Inflammatory macrophage (primary cell): ENCODE data around the gene SYDE2.
"Not testable (repeated sequence)": the region's sequence is repeated elsewhere in the genome, so short reads cannot be mapped to it uniquely, and the experiment has no call there.

Source experiments
- DNase-seq, 2 donors: peaks; one replicate each; pipeline ENCODE4 v3.0.0-alpha.2; 2020 to 2022
- total RNA-seq, 18 experiments: gene quantifications; one replicate each; lab custom pipeline; 2026; ENCODE audit warnings: mixed read lengths in 6 of 18, inconsistent platforms in 2 of 18; lab: John Stamatoyannopoulos, UW

The SYDE2 gene
- 0.09 to 1.4 (median 0.50) reads per million in 18 experiments for total RNA-seq

GRCh38 chr1:85200463-85201339 is at the start of gene SYDE2:
TSS of gene SYDE2 (minus strand) at chr1:85201016. CDS start at chr1:85200996, 20 bp downstream.
- DNase-seq, result peak; percentile 7 to 20

GRCh38 chr1:85249042-85249441 is 48.2 kb upstream of the SYDE2 start:
- not testable (repeated sequence) for DNase-seq

GRCh38 chr1:85245891-85246290 is 45.1 kb upstream of the SYDE2 start:
- DNase-seq, result no peak

DNA sequence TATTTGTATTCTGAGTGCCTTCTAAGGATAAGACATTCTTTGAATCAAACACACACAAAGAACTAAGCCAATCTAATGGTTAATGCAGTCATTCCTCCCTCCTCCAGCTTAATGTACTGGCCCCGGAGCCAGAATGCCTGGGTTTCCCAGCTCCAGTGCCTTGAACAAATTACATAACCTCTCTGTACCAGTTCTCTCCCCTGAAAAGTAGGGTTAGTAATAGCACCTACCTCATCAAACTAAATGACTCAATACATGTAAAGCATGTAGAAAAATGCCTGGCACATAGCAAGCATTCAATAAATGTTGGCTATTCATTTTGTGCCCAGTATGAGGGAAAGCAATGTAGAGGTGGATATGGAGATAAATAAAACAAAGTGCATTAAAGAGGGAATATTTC is 44.6 kb upstream of the SYDE2 start:
- no peak for DNase-seq

- DNase-seq, result no peak
These were observed 43.6 kb upstream of the SYDE2 start for GRCh38 chr1:85244271-85245061.

DNA sequence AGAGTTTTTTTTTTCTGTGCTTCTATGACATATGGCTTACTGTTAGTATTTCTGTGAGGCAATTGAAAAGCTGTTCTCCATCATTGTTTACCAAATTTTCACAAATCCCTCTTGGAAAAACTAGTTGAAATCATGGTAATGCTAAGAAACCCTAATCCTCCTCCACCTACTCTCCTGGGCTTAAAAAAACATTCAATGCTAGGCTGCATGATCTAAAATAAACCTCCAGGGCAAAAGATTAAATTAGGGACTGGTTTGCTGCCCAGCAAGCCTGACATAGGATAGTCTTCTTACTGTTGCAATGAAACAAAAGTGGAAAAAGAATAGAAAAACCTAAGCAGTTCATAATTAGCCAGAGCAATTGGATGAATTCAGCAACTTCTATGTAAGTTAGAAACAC is 42.6 kb upstream of the SYDE2 start:
- DNase-seq, result no peak

DNA sequence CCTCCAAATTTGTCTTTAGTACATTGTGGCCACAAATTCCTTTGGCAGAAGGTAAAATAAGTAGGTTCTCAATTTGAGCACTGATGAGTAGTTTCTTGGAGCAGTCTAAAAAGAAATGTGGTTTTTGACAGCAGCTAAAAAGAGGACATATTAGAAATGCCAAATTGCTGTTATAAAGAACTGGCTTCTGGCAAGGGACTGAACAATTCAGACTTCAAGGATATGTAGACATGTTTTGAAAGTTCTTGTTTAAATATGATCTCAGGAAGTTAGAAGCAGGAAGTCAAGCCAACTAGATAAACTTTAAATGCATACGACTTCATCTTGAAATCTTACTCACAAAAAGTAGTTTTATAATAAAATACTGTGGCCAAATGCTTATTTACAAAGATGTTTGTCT is 39.8 kb upstream of the SYDE2 start:
- DNase-seq, result no peak

DNA sequence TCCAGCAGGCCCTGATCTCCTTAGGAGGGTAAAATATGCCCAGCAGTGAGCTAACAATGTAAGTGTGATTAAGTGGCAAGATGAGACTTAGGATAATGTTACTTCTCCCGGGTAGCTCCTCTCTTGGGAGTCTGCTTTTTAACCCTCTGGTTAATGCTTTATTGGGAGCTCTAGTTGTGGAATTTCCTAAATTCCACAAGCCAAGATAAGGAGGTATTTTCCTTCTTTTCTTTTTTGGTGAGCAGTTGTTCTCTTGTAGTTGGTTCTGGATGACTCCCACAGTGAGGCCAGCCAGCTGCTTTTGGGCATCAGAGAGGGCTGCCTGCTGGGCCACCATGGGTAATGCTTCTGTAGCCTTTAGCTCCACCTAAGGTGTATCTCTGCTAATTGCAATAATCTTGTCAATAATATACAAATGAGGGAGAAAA is 39.4 kb upstream of the SYDE2 start:
- DNase-seq, result no peak

GRCh38 chr1:85237613-85238012 is 36.8 kb upstream of the SYDE2 start:
- DNase-seq, result no peak

DNA sequence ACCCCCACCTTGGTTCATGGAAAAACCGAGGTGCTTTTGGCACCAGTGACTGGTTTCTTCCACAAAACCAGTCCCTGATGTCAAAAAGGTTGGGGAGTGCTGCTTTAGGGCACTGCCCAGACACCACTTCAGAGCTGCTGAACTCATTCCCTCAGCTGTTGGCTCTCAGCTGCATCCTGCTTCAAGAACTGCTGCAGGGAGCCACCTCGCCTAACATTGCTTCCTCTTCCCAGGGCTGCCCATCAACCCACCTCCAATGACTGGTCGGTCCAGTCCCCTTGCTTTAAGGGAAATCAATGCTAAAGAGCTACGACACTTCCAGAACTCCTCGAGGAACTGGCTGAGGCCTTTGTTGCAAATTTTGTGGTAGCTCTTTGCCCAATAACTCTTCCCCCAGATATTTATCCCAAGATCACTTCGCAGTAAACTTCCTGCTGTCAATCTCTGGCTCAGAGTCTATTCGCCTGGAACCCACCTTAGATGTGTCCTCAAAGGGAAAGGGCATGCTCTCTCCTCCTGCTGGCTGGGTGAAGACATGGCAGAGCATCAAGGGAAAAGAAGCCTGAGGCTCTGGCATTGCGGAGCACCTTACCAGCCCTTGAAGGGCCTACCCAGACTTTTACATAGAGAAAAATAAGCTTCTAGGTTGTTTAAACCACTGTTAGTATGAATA is 29.6 kb upstream of the SYDE2 start:
- DNase-seq, result no peak

GRCh38 chr1:85229574-85230097 is 28.8 kb upstream of the SYDE2 start:
- no peak for DNase-seq

DNA sequence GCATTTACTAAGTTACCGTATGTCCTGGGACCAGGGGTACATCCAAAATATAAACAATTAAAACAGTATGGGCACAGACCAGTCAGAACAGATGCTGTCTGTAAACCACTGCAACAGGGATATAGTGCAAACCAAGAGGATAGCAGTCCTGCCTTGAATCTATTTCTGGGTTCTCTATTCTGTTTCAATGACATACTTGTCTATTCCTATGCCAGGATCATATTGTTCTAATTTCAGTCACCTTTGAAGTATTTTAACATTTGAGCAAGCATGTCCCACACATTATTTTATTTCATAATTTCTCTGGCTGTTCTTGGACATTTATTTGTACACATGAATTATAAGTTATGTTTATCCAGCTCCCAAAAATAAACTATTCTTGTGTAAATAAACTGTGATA is 28.2 kb upstream of the SYDE2 start:
- DNase-seq, result no peak

DNA sequence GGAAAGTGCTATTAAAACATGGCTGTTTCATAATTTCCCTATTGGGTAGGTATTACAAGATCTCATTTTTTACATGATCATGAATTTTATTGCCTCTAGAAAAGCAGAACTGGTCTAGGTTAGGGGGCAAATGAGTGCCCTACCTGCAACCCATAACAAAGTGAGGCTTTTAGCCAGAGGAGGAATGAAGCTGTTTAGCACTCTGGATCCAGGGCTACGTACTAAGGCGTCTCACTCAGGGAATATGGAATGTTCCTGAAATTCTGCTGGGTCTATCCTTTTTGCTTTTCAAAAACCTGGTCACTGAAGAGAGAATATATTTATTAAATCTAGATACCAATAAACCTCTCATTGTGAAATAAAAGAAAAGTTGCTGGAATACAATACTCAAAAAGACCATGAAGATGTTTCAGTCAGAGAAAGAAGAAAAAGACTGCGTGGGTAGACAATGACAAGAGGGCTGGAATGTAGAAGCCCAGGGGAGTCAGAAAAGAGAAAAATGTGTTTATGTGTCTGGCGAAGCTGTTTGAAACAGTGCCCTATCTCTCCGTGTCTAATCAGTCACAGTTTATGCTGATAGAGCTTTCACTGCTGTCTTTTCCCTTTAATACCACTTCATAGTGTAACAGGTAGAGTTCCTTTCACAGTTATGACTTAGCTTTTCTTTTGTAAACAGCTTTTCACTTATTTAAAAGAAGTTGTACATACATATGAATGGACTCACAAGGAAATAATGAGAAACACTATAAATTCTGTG is 25.0 kb upstream of the SYDE2 start:
- no peak for DNase-seq

GRCh38 chr1:85224734-85225623 is 24.2 kb upstream of the SYDE2 start:
- no peak for DNase-seq

- DNase-seq, result no peak
These were observed 23.5 kb upstream of the SYDE2 start for GRCh38 chr1:85224295-85224694.

- DNase-seq, result no peak
These were observed 22.5 kb upstream of the SYDE2 start for GRCh38 chr1:85223334-85223733.

- DNase-seq, result no peak
These were observed 20.0 kb upstream of the SYDE2 start for GRCh38 chr1:85220756-85221201.

DNA sequence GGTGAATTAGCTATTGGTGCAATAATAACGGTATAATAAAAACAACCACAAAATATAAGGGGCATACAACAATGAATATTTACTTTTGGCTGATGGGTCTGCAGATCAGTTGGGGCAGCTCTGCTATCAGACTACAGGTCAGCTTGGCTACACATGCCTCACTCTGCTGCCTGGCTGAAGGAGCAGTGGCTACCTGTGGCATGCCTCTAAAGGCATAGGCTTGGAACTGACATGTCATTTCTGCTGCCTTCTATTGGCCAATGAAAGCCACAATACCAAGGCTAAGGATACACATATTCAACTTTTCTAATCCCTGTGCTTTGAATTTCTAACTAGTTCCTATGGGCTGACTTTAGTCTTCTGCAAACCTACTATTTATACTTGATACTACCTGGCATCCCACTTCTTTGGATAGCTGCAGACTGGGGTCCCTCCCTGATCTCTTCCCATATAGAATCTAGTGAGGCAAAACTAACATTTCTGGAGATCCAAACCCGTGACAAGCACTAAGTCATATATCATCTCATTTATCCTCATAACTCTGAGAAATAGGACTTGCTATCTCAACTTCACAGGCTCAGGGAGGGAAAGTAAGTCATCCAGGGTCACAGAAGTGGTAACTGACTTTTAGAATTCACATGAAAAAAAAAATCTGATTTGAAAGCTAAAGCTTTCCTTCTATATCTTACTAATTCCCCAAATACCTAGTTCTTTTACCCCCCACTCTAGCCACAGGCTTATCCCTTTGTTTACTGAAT is 19.2 kb upstream of the SYDE2 start:
- DNase-seq, result no peak

DNA sequence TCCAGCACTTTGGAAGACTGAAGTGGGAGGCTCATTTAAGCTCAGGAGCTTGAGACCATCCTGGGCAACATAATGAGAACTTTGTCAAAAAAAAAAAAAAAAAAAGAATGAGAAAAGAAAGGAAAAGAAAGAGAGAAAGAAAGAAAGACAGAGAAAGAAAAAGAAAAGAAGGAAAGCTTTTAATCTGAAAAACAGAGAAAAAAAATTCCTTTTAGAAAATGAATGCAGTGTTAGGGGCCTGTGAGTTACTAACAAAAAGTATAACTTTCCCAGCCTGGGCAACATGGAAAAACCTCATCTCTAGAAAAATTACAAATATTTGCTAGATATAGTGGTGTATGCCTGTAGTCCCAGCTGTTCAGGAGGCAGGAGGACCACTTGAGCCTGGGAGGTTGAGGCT is 15.9 kb upstream of the SYDE2 start:
- DNase-seq, result no peak

DNA sequence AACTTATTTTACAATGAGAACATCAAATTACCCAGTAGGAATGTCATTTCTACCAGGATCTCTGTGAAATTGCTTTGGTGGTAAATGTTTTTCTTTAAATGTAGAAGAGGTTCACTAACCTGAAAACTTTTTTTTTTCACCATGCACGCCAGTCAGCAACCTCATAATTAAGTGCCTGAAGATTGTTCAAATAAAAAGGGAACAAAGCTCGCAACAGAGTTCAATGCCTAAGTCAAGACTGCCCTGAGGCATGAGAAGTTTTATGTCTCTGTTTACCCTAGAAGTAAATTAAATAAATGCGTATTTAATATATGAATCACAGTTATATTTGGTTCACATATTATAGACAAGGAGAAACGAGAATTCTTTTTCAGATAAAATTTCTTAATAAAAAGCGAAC is 13.8 kb upstream of the SYDE2 start:
- DNase-seq, result no peak
